Measurements from ENCODE around the gene KRT83.

DNA sequence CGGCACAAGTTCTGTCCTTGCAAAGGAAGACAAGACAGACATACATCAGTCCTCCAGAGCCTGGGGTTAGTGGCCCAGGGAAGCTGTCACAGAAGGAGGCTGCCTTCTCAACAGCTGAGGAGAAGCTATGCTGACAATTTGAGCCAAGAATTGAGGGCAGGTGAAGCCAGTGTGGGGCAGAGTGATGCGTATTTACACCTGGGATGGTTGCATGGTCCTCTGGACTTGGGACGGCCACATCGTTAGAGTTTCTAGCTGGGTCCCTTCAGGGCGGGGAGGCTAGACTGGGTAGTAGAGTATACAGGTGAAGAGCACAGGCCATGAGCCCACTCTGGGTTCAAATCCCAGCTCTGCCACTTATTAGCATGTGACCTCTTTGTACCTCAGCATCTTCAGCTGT, 29.6 kb upstream of the KRT83 start:
- TF ChIP-seq POLR2AphosphoS5 (IDR thresholded peaks at IDR 0.05; ENCODE audit: low read depth, low read length) = no peak
- TF ChIP-seq POLR2A (IDR thresholded peaks at IDR 0.05; ENCODE audit: low read depth, low read length) = no peak
- TF ChIP-seq TAF1 (IDR thresholded peaks at IDR 0.05; ENCODE audit: borderline replicate concordance, low read depth, low read length) = no peak
